TTC549 (cell line): ENCODE data around the gene MRPL33.
"Not testable (repeated sequence)": the region's sequence is repeated elsewhere in the genome, so short reads cannot be mapped to it uniquely, and the experiment has no call there.

Experiments used
- FAIRE-seq: peaks from 2 replicates; lab custom pipeline; 2012; peaks lifted over from hg19 to GRCh38; lab: Jason Lieb, UNC

MRPL33 gene

GRCh38 chr2:27742571-27742970 is 28.9 kb upstream of the MRPL33 start:
- no peak for FAIRE-seq

GRCh38 chr2:27745494-27745893 is 26.0 kb upstream of the MRPL33 start:
- not testable (repeated sequence) for FAIRE-seq

GRCh38 chr2:27746325-27746724 is 25.2 kb upstream of the MRPL33 start:
- no peak for FAIRE-seq

- no peak for FAIRE-seq
These were observed 23.6 kb upstream of the MRPL33 start for GRCh38 chr2:27747827-27748352.

GRCh38 chr2:27748803-27749554 is 22.5 kb upstream of the MRPL33 start:
- not testable (repeated sequence) for FAIRE-seq

- no peak for FAIRE-seq
These were observed 20.1 kb upstream of the MRPL33 start for GRCh38 chr2:27751377-27751776.

GRCh38 chr2:27752551-27753237 is 18.8 kb upstream of the MRPL33 start:
- FAIRE-seq, result no peak

- no peak for FAIRE-seq
These were observed 17.4 kb upstream of the MRPL33 start for GRCh38 chr2:27754138-27754588.

GRCh38 chr2:27754831-27755230 is 16.7 kb upstream of the MRPL33 start:
- FAIRE-seq, result no peak

- no peak for FAIRE-seq
These were observed 15.4 kb upstream of the MRPL33 start for GRCh38 chr2:27756091-27756490.

- FAIRE-seq, result no peak
These were observed 14.7 kb upstream of the MRPL33 start for GRCh38 chr2:27756544-27757498.

- no peak for FAIRE-seq
These were observed 8.3 kb upstream of the MRPL33 start for GRCh38 chr2:27762951-27763906.

- FAIRE-seq, result no peak
These were observed 7.6 kb upstream of the MRPL33 start for GRCh38 chr2:27763907-27764267.

- FAIRE-seq, result not testable (repeated sequence)
These were observed 7.0 kb upstream of the MRPL33 start for GRCh38 chr2:27764526-27764925.

- no peak for FAIRE-seq
These were observed 5.8 kb upstream of the MRPL33 start for GRCh38 chr2:27765621-27766286.

- FAIRE-seq, result no peak
These were observed 5.2 kb upstream of the MRPL33 start for GRCh38 chr2:27766287-27766661.

GRCh38 chr2:27771202-27771547 is 344 bp upstream of the MRPL33 start:
- no peak for FAIRE-seq

- no peak for FAIRE-seq
These were observed 1.3 kb downstream of the MRPL33 start for GRCh38 chr2:27772804-27773203.

GRCh38 chr2:27773959-27774358 is 2.4 kb downstream of the MRPL33 start:
- no peak for FAIRE-seq

GRCh38 chr2:27776097-27776496 is 4.6 kb downstream of the MRPL33 start:
- FAIRE-seq, result no peak

- FAIRE-seq, result no peak
These were observed 5.2 kb downstream of the MRPL33 start for GRCh38 chr2:27776696-27777095.
